ENCODE results near the gene CSMD2.

The CSMD2 gene

GRCh38 chr1:33660956-33661355, 504.1 kb downstream of the CSMD2 start:
- no peak for TF ChIP-seq CTCF (IDR thresholded peaks at IDR 0.05; ENCODE audit: borderline replicate concordance, extremely low read depth, low read length, poor library complexity, severe bottlenecking)
- TF ChIP-seq EZH2 (IDR thresholded peaks at IDR 0.05; ENCODE audit: borderline replicate concordance, low read depth, low read length, severe bottlenecking), result no peak
- Histone ChIP-seq H3K27me3 (ENCODE audit: insufficient read depth, low read length, poor library complexity) (peaks cover 28% of the 10 kb centered on the region), H3K9ac (ENCODE audit: low read depth, low read length) (no peak overlapping the region), H3K9me3 (ENCODE audit: insufficient read depth, low read length, severe bottlenecking) (no peaks in the 10 kb centered on the region), H3K27ac (ENCODE audit: low read length) (no peak overlapping the region), H3K4me2 (ENCODE audit: insufficient read depth, low read length) (no peak overlapping the region), H3K36me3 (ENCODE audit: insufficient read depth, low read length) (no peaks in the 10 kb centered on the region), H2AFZ (ENCODE audit: low read depth, low read length) (no peak overlapping the region), H4K20me1 (ENCODE audit: insufficient read depth, low read length) (no peaks in the 10 kb centered on the region), H3K4me1 (ENCODE audit: insufficient read depth, low read length) (no peaks in the 10 kb centered on the region), H3K79me2 (ENCODE audit: insufficient read depth, low read length) (no peaks in the 10 kb centered on the region), H3K4me3 (ENCODE audit: low read depth in 1 of 2, low read length in 2 of 2) (no peak overlapping the region)
- no peak for ATAC-seq (ENCODE audit: insufficient read depth, low read depth)
- DNase-seq, result no peak

- Histone ChIP-seq H3K27me3 (ENCODE audit: insufficient read depth, low read length, poor library complexity) (peaks cover 35% of the 10 kb centered on the region), H3K4me1 (ENCODE audit: insufficient read depth, low read length) (no peaks in the 10 kb centered on the region), H3K79me2 (ENCODE audit: insufficient read depth, low read length) (no peaks in the 10 kb centered on the region), H2AFZ (ENCODE audit: low read depth, low read length) (no peak overlapping the region), H4K20me1 (ENCODE audit: insufficient read depth, low read length) (no peaks in the 10 kb centered on the region), H3K4me3 (ENCODE audit: low read depth in 1 of 2, low read length in 2 of 2) (no peak overlapping the region), H3K36me3 (ENCODE audit: insufficient read depth, low read length) (no peaks in the 10 kb centered on the region), H3K4me2 (ENCODE audit: insufficient read depth, low read length) (no peak overlapping the region), H3K27ac (ENCODE audit: low read length) (no peak overlapping the region), H3K9ac (ENCODE audit: low read depth, low read length) (no peak overlapping the region), H3K9me3 (ENCODE audit: insufficient read depth, low read length, severe bottlenecking) (no peaks in the 10 kb centered on the region)
- TF ChIP-seq CTCF (IDR thresholded peaks at IDR 0.05; ENCODE audit: borderline replicate concordance, extremely low read depth, low read length, poor library complexity, severe bottlenecking) (no peak), EZH2 (IDR thresholded peaks at IDR 0.05; ENCODE audit: borderline replicate concordance, low read depth, low read length, severe bottlenecking) (no peak)
- no peak for DNase-seq
- ATAC-seq (ENCODE audit: insufficient read depth, low read depth), result no peak
Observed at GRCh38 chr1:33660244-33660643, 504.8 kb downstream of the CSMD2 start.

GRCh38 chr1:33659641-33660040, 505.4 kb downstream of the CSMD2 start:
- peaks cover 36% of the 10 kb centered on the region for H3K27me3 ChIP-seq (ENCODE audit: insufficient read depth, low read length, poor library complexity)
- no peaks in the 10 kb centered on the region for H4K20me1 ChIP-seq (ENCODE audit: insufficient read depth, low read length)
- no peaks in the 10 kb centered on the region for H3K79me2 ChIP-seq (ENCODE audit: insufficient read depth, low read length)
- H3K36me3 ChIP-seq (ENCODE audit: insufficient read depth, low read length), result no peaks in the 10 kb centered on the region
- TF ChIP-seq EZH2 (IDR thresholded peaks at IDR 0.05; ENCODE audit: borderline replicate concordance, low read depth, low read length, severe bottlenecking) (no peak), CTCF (IDR thresholded peaks at IDR 0.05; ENCODE audit: borderline replicate concordance, extremely low read depth, low read length, poor library complexity, severe bottlenecking) (no peak)
- no peak overlapping the region for H3K4me2 ChIP-seq (ENCODE audit: insufficient read depth, low read length)
- ATAC-seq (ENCODE audit: insufficient read depth, low read depth), result no peak
- no peak overlapping the region for H3K9ac ChIP-seq (ENCODE audit: low read depth, low read length)
- no peaks in the 10 kb centered on the region for H3K4me1 ChIP-seq (ENCODE audit: insufficient read depth, low read length)
- H3K4me3 ChIP-seq (ENCODE audit: low read depth in 1 of 2, low read length in 2 of 2), result no peak overlapping the region
- no peak overlapping the region for H2AFZ ChIP-seq (ENCODE audit: low read depth, low read length)
- no peak overlapping the region for H3K27ac ChIP-seq (ENCODE audit: low read length)
- no peaks in the 10 kb centered on the region for H3K9me3 ChIP-seq (ENCODE audit: insufficient read depth, low read length, severe bottlenecking)
- no peak for DNase-seq

- H4K20me1 ChIP-seq (ENCODE audit: insufficient read depth, low read length), result no peaks in the 10 kb centered on the region
- DNase-seq (no peak), ATAC-seq (ENCODE audit: insufficient read depth, low read depth) (no peak)
- no peaks in the 10 kb centered on the region for H3K9me3 ChIP-seq (ENCODE audit: insufficient read depth, low read length, severe bottlenecking)
- no peak overlapping the region for H3K4me3 ChIP-seq (ENCODE audit: low read depth in 1 of 2, low read length in 2 of 2)
- H3K27ac ChIP-seq (ENCODE audit: low read length), result no peak overlapping the region
- no peaks in the 10 kb centered on the region for H3K36me3 ChIP-seq (ENCODE audit: insufficient read depth, low read length)
- H2AFZ ChIP-seq (ENCODE audit: low read depth, low read length), result no peak overlapping the region
- H3K79me2 ChIP-seq (ENCODE audit: insufficient read depth, low read length), result no peaks in the 10 kb centered on the region
- H3K9ac ChIP-seq (ENCODE audit: low read depth, low read length), result no peak overlapping the region
- no peaks in the 10 kb centered on the region for H3K4me1 ChIP-seq (ENCODE audit: insufficient read depth, low read length)
- no peak for TF ChIP-seq EZH2 (IDR thresholded peaks at IDR 0.05; ENCODE audit: borderline replicate concordance, low read depth, low read length, severe bottlenecking)
- no peak for TF ChIP-seq CTCF (IDR thresholded peaks at IDR 0.05; ENCODE audit: borderline replicate concordance, extremely low read depth, low read length, poor library complexity, severe bottlenecking)
- no peak overlapping the region for H3K4me2 ChIP-seq (ENCODE audit: insufficient read depth, low read length)
- H3K27me3 ChIP-seq (ENCODE audit: insufficient read depth, low read length, poor library complexity), result peaks cover 36% of the 10 kb centered on the region
Observed at GRCh38 chr1:33657833-33658232, 507.2 kb downstream of the CSMD2 start.
